Ovary (tissue), 3 donors: ENCODE measurements around the gene KIF2A.

Source experiments
- CTCF ChIP-seq, 3 donors: fragments of 450-650 bp in 2 of 3; fragments of 200-600 bp in 1 of 3; IDR thresholded peaks; one replicate each; pipeline versions ENCODE4 v1.5.1 to v1.8.0; 2016 to 2022; ENCODE audit warnings: antibody characterized with exemption in 3 of 3, mild to moderate bottlenecking in 1 of 3
- POLR2A ChIP-seq: fragments of 450-650 bp; IDR thresholded peaks from one replicate; pipeline ENCODE4 v1.6.1; 2017; ENCODE audit warnings: antibody characterized with exemption, mild to moderate bottlenecking, moderate library complexity
- donor health status: DM: no; HTN: no; CAD: no.

GRCh38 chr5:62312674-62313073, 6.7 kb downstream of the KIF2A start:
- TF ChIP-seq CTCF (IDR thresholded peaks at IDR 0.05) (no peak), POLR2A (no peak)
